ENCODE results near the gene TMEM158.

The TMEM158 gene

GRCh38 chr3:45199837-45200648 is 26.0 kb downstream of the TMEM158 start:
- no peak for DNase-seq (ENCODE audit: low spot score)

GRCh38 chr3:45198264-45199260 is 27.5 kb downstream of the TMEM158 start:
- DNase-seq (ENCODE audit: low spot score) = no peak

- no peak for DNase-seq (ENCODE audit: low spot score)
These were observed 31.3 kb downstream of the TMEM158 start for GRCh38 chr3:45194791-45195190.

GRCh38 chr3:45191924-45192417 is 34.1 kb downstream of the TMEM158 start:
- DNase-seq (ENCODE audit: low spot score) = no peak

GRCh38 chr3:45191424-45191823 is 34.7 kb downstream of the TMEM158 start:
- DNase-seq (ENCODE audit: low spot score) = no peak

GRCh38 chr3:45188719-45189659 is 37.1 kb downstream of the TMEM158 start:
- DNase-seq (ENCODE audit: low spot score) = no peak

- DNase-seq (ENCODE audit: low spot score) = no peak
These were observed 38.4 kb downstream of the TMEM158 start for GRCh38 chr3:45187694-45188141.

- no peak for DNase-seq (ENCODE audit: low spot score)
These were observed 39.2 kb downstream of the TMEM158 start for GRCh38 chr3:45186871-45187270.

GRCh38 chr3:45185461-45185860 is 40.6 kb downstream of the TMEM158 start:
- DNase-seq (ENCODE audit: low spot score) = no peak

GRCh38 chr3:45185052-45185451 is 41.0 kb downstream of the TMEM158 start:
- no peak for DNase-seq (ENCODE audit: low spot score)

GRCh38 chr3:45183872-45184262 is 42.2 kb downstream of the TMEM158 start:
- no peak for DNase-seq (ENCODE audit: low spot score)

- peak; percentile 61 for DNase-seq (ENCODE audit: low spot score)
These were observed 42.9 kb downstream of the TMEM158 start for GRCh38 chr3:45182915-45183871.

- no peak for DNase-seq (ENCODE audit: low spot score)
These were observed 44.6 kb downstream of the TMEM158 start for GRCh38 chr3:45181496-45181895.

- no peak for DNase-seq (ENCODE audit: low spot score)
These were observed 45.2 kb downstream of the TMEM158 start for GRCh38 chr3:45180899-45181298.

- no peak for DNase-seq (ENCODE audit: low spot score)
These were observed 46.0 kb downstream of the TMEM158 start for GRCh38 chr3:45180051-45180450.

GRCh38 chr3:45179163-45179562 is 46.9 kb downstream of the TMEM158 start:
- no peak for DNase-seq (ENCODE audit: low spot score)

GRCh38 chr3:45178183-45179023 is 47.7 kb downstream of the TMEM158 start:
- DNase-seq (ENCODE audit: low spot score) = no peak

- DNase-seq (ENCODE audit: low spot score) = no peak
These were observed 49.2 kb downstream of the TMEM158 start for GRCh38 chr3:45176912-45177311.

Data from HuH-7.5 (cell line).